Fibroblast of the aortic adventitia (primary cell): ENCODE data around the gene ADH5. TPM values are rescaled to one million over a fixed set of nuclear protein-coding genes. Genes with fewer than 3 reads are reported as not detected.
"Not testable (repeated sequence)": the region's sequence is repeated elsewhere in the genome, so short reads cannot be mapped to it uniquely, and the experiment has no call there.

Source experiments
- DNase-seq: peaks from one replicate; pipeline ENCODE4 v3.0.0-alpha.2; 2010; ENCODE audit warnings: low read depth
- H3K4me3 ChIP-seq: 2 replicates; pipeline ENCODE4 v1.5.1; 2011; ENCODE audit warnings: low read depth, mild to moderate bottlenecking, control low read depth, low read length, moderate library complexity
- CTCF ChIP-seq: IDR thresholded peaks from 2 replicates; pipeline ENCODE4 v1.5.1; 2011; ENCODE audit warnings: mild to moderate bottlenecking, low read length, control low read depth, inconsistent platforms; ENCODE audit not compliant: insufficient read depth
- total RNA-seq: library from RNA; depleted of rRNA; stranded (reverse); fragments of >200 nt; gene quantifications from 2 replicates; pipeline ENCODE4 v1.2.3, GENCODE V29; 2012; ENCODE audit warnings: low replicate concordance

The ADH5 gene
- total RNA-seq, 1 donor, result 294 TPM

- TF ChIP-seq CTCF, result no peak
- no peak overlapping the region for H3K4me3 ChIP-seq
- DNase-seq, result no peak
Measured at GRCh38 chr4:99102634-99103033, 14.0 kb upstream of the ADH5 start.

- no peak overlapping the region for H3K4me3 ChIP-seq
- no peak for TF ChIP-seq CTCF
- no peak for DNase-seq
Measured at GRCh38 chr4:99100876-99101275, 12.3 kb upstream of the ADH5 start.

GRCh38 chr4:99099814-99100213 lies 11.2 kb upstream of the ADH5 start:
- DNase-seq, result peak; percentile 21
- not testable (repeated sequence) for H3K4me3 ChIP-seq

GRCh38 chr4:99099311-99099710 lies 10.7 kb upstream of the ADH5 start:
- no peak for DNase-seq
- no peak overlapping the region for H3K4me3 ChIP-seq
- TF ChIP-seq CTCF, result no peak

GRCh38 chr4:99091841-99092240 lies 3.3 kb upstream of the ADH5 start:
- H3K4me3 ChIP-seq, DNase-seq: not testable (repeated sequence)

- peak overlapping the region; percentile 99 for H3K4me3 ChIP-seq
- DNase-seq, result no peak
- no peak for TF ChIP-seq CTCF
Measured at GRCh38 chr4:99091216-99091575, 2.6 kb upstream of the ADH5 start.

GRCh38 chr4:99090481-99091215 lies 2.1 kb upstream of the ADH5 start:
- H3K4me3 ChIP-seq, result peak overlapping the region; percentile 99
- TF ChIP-seq CTCF, result no peak
- peak; percentile 61 for DNase-seq

- DNase-seq, result peak; percentile 95
- no peak for TF ChIP-seq CTCF
- peak overlapping the region; percentile 99 for H3K4me3 ChIP-seq
Measured at GRCh38 chr4:99088023-99088449, 552 bp downstream of the ADH5 start.
